Spinal cord (tissue), 10 donors: ENCODE data around the gene NCLN. TPM values are rescaled to one million over a fixed set of nuclear protein-coding genes. Genes with fewer than 3 reads are reported as not detected.

ENCODE experiments used
- DNase-seq, 6 donors: peaks; one replicate each; pipeline versions ENCODE4 v3.0.0 to v3.0.0-alpha.2; 2013 to 2015; ENCODE audit warnings: low spot score in 6 of 6, low read depth in 4 of 6
- H3K27ac ChIP-seq: one replicate; pipeline ENCODE4 v1.5.1; 2013; ENCODE audit warnings: low read depth, low read length, control low read depth
- H3K27me3 ChIP-seq: one replicate; pipeline ENCODE4 v1.6.1; 2013; ENCODE audit warnings: low read length; ENCODE audit not compliant: control insufficient read depth, insufficient read depth
- H3K36me3 ChIP-seq: one replicate; pipeline ENCODE4 v1.6.1; 2013; ENCODE audit warnings: low read length; ENCODE audit not compliant: control insufficient read depth, insufficient read depth
- H3K4me1 ChIP-seq: one replicate; pipeline ENCODE4 v1.6.1; 2013; ENCODE audit warnings: low read length; ENCODE audit not compliant: control insufficient read depth, insufficient read depth
- H3K4me3 ChIP-seq: one replicate; pipeline ENCODE4 v1.5.1; 2013; ENCODE audit warnings: low read depth, low read length, control low read depth
- H3K9me3 ChIP-seq: one replicate; pipeline ENCODE4 v1.6.1; 2013; ENCODE audit warnings: low read length; ENCODE audit not compliant: control insufficient read depth, insufficient read depth
- WGBS: methylation state at CpG from one replicate; pipeline ENCODE4 v1.1.5; 2013; ENCODE audit warnings: missing lambda C conversion rate; ENCODE audit not compliant: insufficient coverage; 5-methylcytosine and 5-hydroxymethylcytosine counted together
- polyA plus RNA-seq, 2 donors: library from polyadenylated mRNA; unstranded; fragments of 120-200 nt; gene quantifications; one replicate each; pipeline ENCODE4 v1.2.1, GENCODE V29; 2013; ENCODE audit not compliant: insufficient read length in 2 of 2
- total RNA-seq, 2 donors: library from RNA; depleted of rRNA in 1 of 2; stranded (reverse); fragments of 120-200 nt in 1 of 2; fragments of >200 nt in 1 of 2; gene quantifications; one replicate each; pipeline versions ENCODE4 v1.2.3 to v1.2.4, GENCODE V29; 2013 to 2014
- donor health status: healthy.

The NCLN gene
- total and polyA plus RNA-seq, 4 donors = 12.1 to 55.4 (median 31.2) TPM

- 81% methylated on average over 18 of the region's 20 CpGs for WGBS
- Histone ChIP-seq H3K27me3 (peaks cover 2% of the 10 kb centered on the region), H3K4me3 (no peak overlapping the region), H3K36me3 (no peaks in the 10 kb centered on the region), H3K27ac (no peak overlapping the region), H3K4me1 (no peaks in the 10 kb centered on the region), H3K9me3 (no peaks in the 10 kb centered on the region)
- no peak for DNase-seq
Observed at GRCh38 chr19:3145909-3146676, 39.6 kb upstream of the NCLN start.

- no peaks in the 10 kb centered on the region for H3K4me1 ChIP-seq
- DNase-seq = no peak
- WGBS = 68% methylated on average over 5 of the region's 5 CpGs
- H3K9me3 ChIP-seq = no peaks in the 10 kb centered on the region
- H3K27ac ChIP-seq = no peak overlapping the region
- H3K36me3 ChIP-seq = no peaks in the 10 kb centered on the region
- H3K4me3 ChIP-seq = no peak overlapping the region
- peaks cover 2% of the 10 kb centered on the region for H3K27me3 ChIP-seq
Observed at GRCh38 chr19:3146677-3147100, 39.0 kb upstream of the NCLN start.

DNA sequence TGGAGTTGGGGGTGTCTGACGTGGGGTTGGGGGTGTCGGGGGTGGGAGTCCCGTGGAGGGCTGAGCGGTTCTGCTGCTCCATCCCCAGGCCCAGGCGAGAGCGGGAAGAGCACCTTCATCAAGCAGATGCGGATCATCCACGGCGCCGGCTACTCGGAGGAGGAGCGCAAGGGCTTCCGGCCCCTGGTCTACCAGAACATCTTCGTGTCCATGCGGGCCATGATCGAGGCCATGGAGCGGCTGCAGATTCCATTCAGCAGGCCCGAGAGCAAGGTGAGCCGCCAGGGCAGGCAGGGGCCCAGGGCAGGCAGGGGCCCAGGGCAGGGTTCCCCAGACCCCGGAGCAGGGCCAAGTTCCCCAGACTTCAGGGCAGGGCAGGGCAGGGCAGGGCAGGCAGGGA is 37.2 kb upstream of the NCLN start:
- Histone ChIP-seq H3K4me1 (no peaks in the 10 kb centered on the region), H3K4me3 (no peak overlapping the region), H3K27me3 (peaks cover 2% of the 10 kb centered on the region), H3K27ac (no peak overlapping the region), H3K9me3 (no peaks in the 10 kb centered on the region), H3K36me3 (no peaks in the 10 kb centered on the region)
- 91% methylated on average over 17 of the region's 20 CpGs for WGBS
- no peak for DNase-seq

GRCh38 chr19:3149089-3149488 is 36.6 kb upstream of the NCLN start:
- no peak for DNase-seq
- WGBS = 90% methylated on average over 6 of the region's 6 CpGs
- Histone ChIP-seq H3K4me3 (no peak overlapping the region), H3K27ac (no peak overlapping the region), H3K27me3 (peaks cover 2% of the 10 kb centered on the region), H3K36me3 (no peaks in the 10 kb centered on the region), H3K9me3 (no peaks in the 10 kb centered on the region), H3K4me1 (no peaks in the 10 kb centered on the region)

GRCh38 chr19:3149526-3150505 is 35.9 kb upstream of the NCLN start:
- H3K27ac ChIP-seq = no peak overlapping the region
- no peaks in the 10 kb centered on the region for H3K36me3 ChIP-seq
- H3K4me3 ChIP-seq = no peak overlapping the region
- H3K4me1 ChIP-seq = no peaks in the 10 kb centered on the region
- DNase-seq = no peak
- H3K27me3 ChIP-seq = peaks cover 2% of the 10 kb centered on the region
- no peaks in the 10 kb centered on the region for H3K9me3 ChIP-seq
- WGBS = 51% methylated on average over 29 of the region's 35 CpGs

GRCh38 chr19:3150739-3151329 is 34.9 kb upstream of the NCLN start:
- no peak for DNase-seq
- Histone ChIP-seq H3K4me1 (no peaks in the 10 kb centered on the region), H3K27ac (no peak overlapping the region), H3K27me3 (peaks cover 2% of the 10 kb centered on the region), H3K4me3 (no peak overlapping the region), H3K9me3 (no peaks in the 10 kb centered on the region), H3K36me3 (no peaks in the 10 kb centered on the region)
- WGBS = 77% methylated on average over 4 of the region's 5 CpGs

DNA sequence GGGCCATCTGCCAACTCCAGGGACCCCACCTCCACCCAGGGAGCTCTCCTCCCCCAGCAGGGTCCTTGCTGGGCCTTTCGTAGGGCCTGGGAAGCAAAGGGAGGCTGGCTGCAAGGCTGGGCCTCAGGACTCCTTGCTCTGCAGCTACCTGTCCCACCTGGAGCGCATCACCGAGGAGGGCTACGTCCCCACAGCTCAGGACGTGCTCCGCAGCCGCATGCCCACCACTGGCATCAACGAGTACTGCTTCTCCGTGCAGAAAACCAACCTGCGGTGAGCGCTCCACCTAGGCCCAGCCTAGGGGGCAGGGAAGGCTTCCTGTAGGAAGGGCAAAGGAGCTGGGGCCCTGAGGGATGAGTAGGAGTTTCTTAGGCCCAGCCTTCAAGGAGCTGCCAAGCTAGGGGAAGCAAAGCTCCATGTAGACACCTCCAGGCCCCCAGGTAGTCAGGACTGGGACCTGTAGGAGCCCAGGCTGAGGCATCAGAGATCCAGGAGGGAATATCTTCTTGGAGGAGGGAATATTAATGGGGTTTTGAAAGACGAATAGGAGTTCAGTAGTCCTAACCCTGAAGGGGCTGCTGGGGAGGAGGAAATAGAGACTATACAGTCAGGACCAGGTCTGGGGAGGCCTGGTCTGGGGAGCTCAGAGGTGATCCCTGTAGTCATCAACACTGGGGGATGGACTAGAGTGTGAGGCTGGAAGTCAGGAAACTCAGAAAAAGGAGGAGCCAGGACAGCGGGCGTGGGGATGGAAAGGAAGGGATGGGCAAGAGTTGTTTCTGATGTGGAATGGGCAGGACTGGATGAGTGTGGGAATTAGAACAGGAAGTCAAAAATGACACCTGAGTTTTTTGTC is 33.9 kb upstream of the NCLN start:
- Histone ChIP-seq H3K27ac (no peak overlapping the region), H3K4me1 (no peaks in the 10 kb centered on the region), H3K36me3 (no peaks in the 10 kb centered on the region), H3K4me3 (no peak overlapping the region), H3K9me3 (no peaks in the 10 kb centered on the region), H3K27me3 (no peaks in the 10 kb centered on the region)
- DNase-seq = no peak
- WGBS = 83% methylated on average over 14 of the region's 14 CpGs

- no peaks in the 10 kb centered on the region for H3K36me3 ChIP-seq
Observed at GRCh38 chr19:3152419-3152780, 33.3 kb upstream of the NCLN start.

More at GRCh38 chr19:3152419-3152780, 33.3 kb upstream of the NCLN start:
- WGBS = 83% methylated on average over 1 of the region's 3 CpGs
- Histone ChIP-seq H3K9me3 (no peaks in the 10 kb centered on the region), H3K27ac (no peak overlapping the region), H3K4me1 (no peaks in the 10 kb centered on the region), H3K27me3 (no peaks in the 10 kb centered on the region), H3K4me3 (no peak overlapping the region)
- no peak for DNase-seq
